ENCODE measurements around the gene NRIP2. TPM values are rescaled to one million over a fixed set of nuclear protein-coding genes. Genes with fewer than 3 reads are reported as not detected.
"Not testable (repeated sequence)": the region's sequence is repeated elsewhere in the genome, so short reads cannot be mapped to it uniquely, and the experiment has no call there.

NRIP2 gene
- 0.05 TPM in 1 of 2 replicates, not detected in the other for total RNA-seq (2014; rRNA removed; shearing (Covaris generic))
- polyA plus RNA-seq (2015; cell fraction: cytosol; rRNA removed) = 0.24 TPM in 1 of 2 replicates, not detected in the other
- polyA plus RNA-seq (2015; cell fraction: nucleus; rRNA removed) = 0.77 and 1.5 TPM in 2 replicates

- DNase-seq (ENCODE audit: low read depth, low spot score) = no peak
- in situ Hi-C loops (cut with HindIII; ENCODE audit: low pct_unique_long_range_greater_than_20kb, low sequenced_read_pairs) = no loop called here
Measured at GRCh38 chr12:2834581-2835491, at the start of gene NRIP2. Gene NRIP2, minus strand, starts transcription at chr12:2835035. Its CDS starts 52 bp downstream, at chr12:2834983.

GRCh38 chr12:2879853-2880252 is 45.0 kb upstream of the NRIP2 start:
- in situ Hi-C loops (cut with HindIII; ENCODE audit: low pct_unique_long_range_greater_than_20kb, low sequenced_read_pairs) = no loop called here
- DNase-seq (ENCODE audit: low read depth, low spot score) = no peak

- no peak for DNase-seq (ENCODE audit: low read depth, low spot score)
- in situ Hi-C loops (cut with HindIII; ENCODE audit: low pct_unique_long_range_greater_than_20kb, low sequenced_read_pairs) = no loop called here
Measured at GRCh38 chr12:2877953-2878732, 43.3 kb upstream of the NRIP2 start.

- in situ Hi-C loops (cut with HindIII; ENCODE audit: low pct_unique_long_range_greater_than_20kb, low sequenced_read_pairs) = no loop called here
- DNase-seq (ENCODE audit: low read depth, low spot score) = peak; percentile 86
Measured at GRCh38 chr12:2877047-2877952, 42.5 kb upstream of the NRIP2 start, which contains the start of the genes FOXM1 and RHNO1. Gene FOXM1, minus strand, starts transcription at chr12:2877174. Its CDS starts 2,696 bp downstream, at chr12:2874478. Gene RHNO1, plus strand, starts transcription at chr12:2877223. Its CDS starts 8,144 bp downstream, at chr12:2885367.

GRCh38 chr12:2876431-2877046 is 41.7 kb upstream of the NRIP2 start:
- in situ Hi-C loops (cut with HindIII; ENCODE audit: low pct_unique_long_range_greater_than_20kb, low sequenced_read_pairs) = no loop called here
- no peak for DNase-seq (ENCODE audit: low read depth, low spot score)

- in situ Hi-C loops (cut with HindIII; ENCODE audit: low pct_unique_long_range_greater_than_20kb, low sequenced_read_pairs); DNase-seq (ENCODE audit: low read depth, low spot score): not testable (repeated sequence)
Measured at GRCh38 chr12:2868986-2869632, 34.3 kb upstream of the NRIP2 start.

GRCh38 chr12:2864198-2864597 is 29.4 kb upstream of the NRIP2 start:
- in situ Hi-C loops (cut with HindIII; ENCODE audit: low pct_unique_long_range_greater_than_20kb, low sequenced_read_pairs) = no loop called here
- no peak for DNase-seq (ENCODE audit: low read depth, low spot score)

- in situ Hi-C loops (cut with HindIII; ENCODE audit: low pct_unique_long_range_greater_than_20kb, low sequenced_read_pairs); DNase-seq (ENCODE audit: low read depth, low spot score): not testable (repeated sequence)
Measured at GRCh38 chr12:2863402-2863801, 28.6 kb upstream of the NRIP2 start.

- DNase-seq (ENCODE audit: low read depth, low spot score) = no peak
- in situ Hi-C loops (cut with HindIII; ENCODE audit: low pct_unique_long_range_greater_than_20kb, low sequenced_read_pairs) = no loop called here
Measured at GRCh38 chr12:2862876-2863275, 28.0 kb upstream of the NRIP2 start.

GRCh38 chr12:2860170-2860569 is 25.3 kb upstream of the NRIP2 start:
- no peak for DNase-seq (ENCODE audit: low read depth, low spot score)
- in situ Hi-C loops (cut with HindIII; ENCODE audit: low pct_unique_long_range_greater_than_20kb, low sequenced_read_pairs) = no loop called here

GRCh38 chr12:2858944-2859421 is 24.1 kb upstream of the NRIP2 start:
- no peak for DNase-seq (ENCODE audit: low read depth, low spot score)
- in situ Hi-C loops (cut with HindIII; ENCODE audit: low pct_unique_long_range_greater_than_20kb, low sequenced_read_pairs) = no loop called here

GRCh38 chr12:2858334-2858733 is 23.5 kb upstream of the NRIP2 start:
- in situ Hi-C loops (cut with HindIII; ENCODE audit: low pct_unique_long_range_greater_than_20kb, low sequenced_read_pairs) = no loop called here

GRCh38 chr12:2857576-2857975 is 22.7 kb upstream of the NRIP2 start:
- in situ Hi-C loops (cut with HindIII; ENCODE audit: low pct_unique_long_range_greater_than_20kb, low sequenced_read_pairs) = no loop called here
- no peak for DNase-seq (ENCODE audit: low read depth, low spot score)

More at GRCh38 chr12:2858334-2858733, 23.5 kb upstream of the NRIP2 start:
- DNase-seq (ENCODE audit: low read depth, low spot score) = no peak

GRCh38 chr12:2857021-2857431 is 22.2 kb upstream of the NRIP2 start, which contains the start of gene TEX52:
Gene TEX52, minus strand, starts transcription at chr12:2857039. Its CDS starts 13 bp downstream, at chr12:2857026.
- DNase-seq (ENCODE audit: low read depth, low spot score) = no peak
- in situ Hi-C loops (cut with HindIII; ENCODE audit: low pct_unique_long_range_greater_than_20kb, low sequenced_read_pairs) = no loop called here

GRCh38 chr12:2856051-2856450 is 21.2 kb upstream of the NRIP2 start:
- in situ Hi-C loops (cut with HindIII; ENCODE audit: low pct_unique_long_range_greater_than_20kb, low sequenced_read_pairs) = no loop called here
- DNase-seq (ENCODE audit: low read depth, low spot score) = no peak

- in situ Hi-C loops (cut with HindIII; ENCODE audit: low pct_unique_long_range_greater_than_20kb, low sequenced_read_pairs) = no loop called here
- no peak for DNase-seq (ENCODE audit: low read depth, low spot score)
Measured at GRCh38 chr12:2855546-2855945, 20.7 kb upstream of the NRIP2 start.

Measured in SK-MEL-5 (cell line).